SK-N-SH (cell line): Measurements from ENCODE around the gene GOLGA8S. TPM values are rescaled to one million over a fixed set of nuclear protein-coding genes. Genes with fewer than 3 reads are reported as not detected.

Experiments
- CTCF ChIA-PET: fragments of 300-600, 350-600 bp; formaldehyde crosslinking; extraction: SDS; loops from one replicate; lab custom pipeline; 2021; lab: Yijun Ruan, JAX
- POLR2A ChIA-PET: fragments of 350-600 bp; sonication (Branson Sonifier 250); formaldehyde crosslinking; extraction: SDS; loops from one replicate; lab custom pipeline; 2020; ENCODE audit warnings: antibody characterized with exemption, inconsistent platforms; lab: Yijun Ruan, JAX
- DNase-seq: peaks from one replicate; pipeline ENCODE4 v3.0.0; 2012
- H2AFZ ChIP-seq: fragments of 200-600 bp; sonication (generic); 2 replicates; pipeline ENCODE4 v1.8.1; 2016; ENCODE audit warnings: antibody characterized with exemption, mild to moderate bottlenecking, low read depth
- H3F3A ChIP-seq: fragments of 200-600 bp; sonication (generic); replicated peaks from 2 replicates; pipeline ENCODE3; 2016; ENCODE audit warnings: antibody characterized with exemption, mild to moderate bottlenecking; ENCODE audit not compliant: insufficient read depth
- H3K27ac ChIP-seq, 2 experiments: fragments of 200-500 bp in 1 of 2; fragments of 200-600 bp in 1 of 2; sonication (Bioruptor generic) in 1 of 2; sonication (generic), shearing (Covaris generic) in 1 of 2; 2 replicates each; pipeline versions ENCODE4 v1.5.1 to v1.6.1; 2014 to 2016; ENCODE audit warnings: low read depth in 2 of 2, inconsistent platforms in 1 of 2, low read length in 1 of 2, mild to moderate bottlenecking in 1 of 2, mixed read lengths in 1 of 2
- H3K27me3 ChIP-seq: fragments of 200-600 bp; sonication (generic), shearing (Covaris generic); 2 replicates; pipeline ENCODE4 v1.6.1; 2016; ENCODE audit warnings: mixed run types; ENCODE audit not compliant: insufficient read depth
- H3K36me3 ChIP-seq, 2 experiments: fragments of 200-500 bp in 1 of 2; fragments of 200-600 bp in 1 of 2; sonication (Bioruptor generic) in 1 of 2; sonication (generic) in 1 of 2; replicated peaks in 1 of 2; 2 replicates each; pipeline versions ENCODE3 to v1.5.1; 2014 to 2016; ENCODE audit warnings: low read length in 1 of 2, mild to moderate bottlenecking in 1 of 2; ENCODE audit not compliant: insufficient read depth in 2 of 2, control insufficient read depth in 1 of 2
- H3K4me1 ChIP-seq, 2 experiments: fragments of 200-500 bp in 1 of 2; fragments of 200-600 bp in 1 of 2; sonication (Bioruptor generic) in 1 of 2; sonication (generic), shearing (Covaris generic) in 1 of 2; 2 replicates each; pipeline versions ENCODE4 v1.5.1 to v1.6.1; 2014 to 2016; ENCODE audit warnings: low read depth in 1 of 2, low read length in 1 of 2, mixed run types in 1 of 2; ENCODE audit not compliant: insufficient read depth in 2 of 2, control insufficient read depth in 1 of 2
- H3K4me2 ChIP-seq: fragments of 200-600 bp; sonication (generic), shearing (Covaris generic); 2 replicates; pipeline ENCODE4 v1.6.1; 2017; ENCODE audit warnings: mixed run types
- H3K4me3 ChIP-seq, 2 experiments: fragments of 200-500 bp in 1 of 2; fragments of 200-600 bp in 1 of 2; sonication (Bioruptor generic) in 1 of 2; sonication (generic), shearing (Covaris generic) in 1 of 2; 2 replicates each; pipeline versions ENCODE4 v1.5.1 to v1.8.1; 2014 to 2016; ENCODE audit warnings: low read depth in 2 of 2, inconsistent platforms in 1 of 2, low read length in 1 of 2, mild to moderate bottlenecking in 1 of 2, mixed read lengths in 1 of 2, moderate library complexity in 1 of 2
- H3K79me2 ChIP-seq: fragments of 200-600 bp; sonication (generic); 2 replicates; pipeline ENCODE4 v1.8.1; 2017; ENCODE audit warnings: mild to moderate bottlenecking; ENCODE audit not compliant: insufficient read depth
- H3K9ac ChIP-seq: fragments of 200-600 bp; sonication (generic); 2 replicates; pipeline ENCODE4 v1.6.1; 2017; ENCODE audit warnings: mixed run types
- H3K9me2 ChIP-seq: fragments of 200-600 bp; sonication (generic); 2 replicates; pipeline ENCODE4 v1.6.1; 2017; ENCODE audit warnings: mixed run types
- H3K9me3 ChIP-seq: fragments of 200-600 bp; sonication (generic); 2 replicates; pipeline ENCODE4 v1.6.1; 2017; ENCODE audit warnings: mixed run types, mild to moderate bottlenecking, moderate library complexity
- H4K20me1 ChIP-seq: fragments of 200-600 bp; sonication (generic); 2 replicates; pipeline ENCODE4 v1.6.1; 2017; ENCODE audit warnings: mild to moderate bottlenecking, mixed run types; ENCODE audit not compliant: insufficient read depth
- CHD2 ChIP-seq: fragments of 150-350 bp; IDR thresholded peaks from 2 replicates; pipeline ENCODE4 v1.6.1; 2018; ENCODE audit warnings: low read length; ENCODE audit not compliant: partially characterized antibody
- FOSL2 ChIP-seq: IDR thresholded peaks from 2 replicates; pipeline ENCODE4 v1.4.0; 2012; ENCODE audit warnings: low read depth, mild to moderate bottlenecking, moderate library complexity, borderline replicate concordance
- FOXM1 ChIP-seq: IDR thresholded peaks from 2 replicates; pipeline ENCODE4 v1.4.0; 2012; ENCODE audit warnings: low read depth, mild to moderate bottlenecking
- GABPA ChIP-seq: IDR thresholded peaks from 2 replicates; pipeline ENCODE4 v1.4.0; 2012; ENCODE audit warnings: low read depth, mild to moderate bottlenecking
- GATA2 ChIP-seq: sonication (generic); formaldehyde crosslinking; IDR thresholded peaks from 2 replicates; pipeline ENCODE4 v1.5.0; 2020; ENCODE audit warnings: mild to moderate bottlenecking, missing genetic modification reagents
- MAX ChIP-seq: IDR thresholded peaks from 2 replicates; pipeline ENCODE4 v1.4.0; 2012; ENCODE audit warnings: low read depth
- MEF2A ChIP-seq: IDR thresholded peaks from 2 replicates; pipeline ENCODE4 v1.4.0; 2012; ENCODE audit warnings: low read depth, borderline replicate concordance
- NRF1 ChIP-seq: IDR thresholded peaks from 2 replicates; pipeline ENCODE4 v1.6.1; 2012; ENCODE audit warnings: low read depth, mild to moderate bottlenecking, low read length
- RAD21 ChIP-seq: IDR thresholded peaks from 2 replicates; pipeline ENCODE4 v1.6.1; 2012; ENCODE audit warnings: mild to moderate bottlenecking, low read length
- RCOR1 ChIP-seq: fragments of 150-350 bp; IDR thresholded peaks from 2 replicates; pipeline ENCODE4 v1.6.1; 2017; ENCODE audit warnings: antibody characterized with exemption, low read length
- RFX5 ChIP-seq: IDR thresholded peaks from 2 replicates; pipeline ENCODE4 v1.6.1; 2012; ENCODE audit warnings: mild to moderate bottlenecking, improper control_type of control experiment, low read length
- SMC3 ChIP-seq: IDR thresholded peaks from 2 replicates; pipeline ENCODE4 v1.6.1; 2012; ENCODE audit warnings: low read depth, low read length, improper control_type of control experiment
- TCF12 ChIP-seq: IDR thresholded peaks from 2 replicates; pipeline ENCODE4 v1.4.0; 2012
- WGBS: methylation state at CpG from one replicate; pipeline ENCODE4 v1.1.6; 2017; ENCODE audit warnings: low lambda C conversion rate; 5-methylcytosine and 5-hydroxymethylcytosine counted together
- polyA plus RNA-seq, 3 experiments: library from polyadenylated mRNA; depleted of rRNA; stranded (reverse); fragments of >200 nt; gene quantifications; 2 replicates each; pipeline ENCODE4 v1.2.3, GENCODE V29; 2012
- TF ChIP-seq, protein P1 (sequence below): fragments of 200-600 bp; sonication (generic); IDR thresholded peaks from 2 replicates; pipeline ENCODE4 v1.6.1; 2017; ENCODE audit warnings: antibody characterized with exemption, mild to moderate bottlenecking, moderate library complexity
- TF ChIP-seq, protein P2 (sequence below): IDR thresholded peaks from 2 replicates; pipeline ENCODE4 v1.6.1; 2012; ENCODE audit warnings: mild to moderate bottlenecking, low read depth, low read length, moderate library complexity

GOLGA8S gene
- polyA plus RNA-seq, 1 of the 3 experiments (the other 2 are of a cell fraction), result 0.02 TPM

DNA sequence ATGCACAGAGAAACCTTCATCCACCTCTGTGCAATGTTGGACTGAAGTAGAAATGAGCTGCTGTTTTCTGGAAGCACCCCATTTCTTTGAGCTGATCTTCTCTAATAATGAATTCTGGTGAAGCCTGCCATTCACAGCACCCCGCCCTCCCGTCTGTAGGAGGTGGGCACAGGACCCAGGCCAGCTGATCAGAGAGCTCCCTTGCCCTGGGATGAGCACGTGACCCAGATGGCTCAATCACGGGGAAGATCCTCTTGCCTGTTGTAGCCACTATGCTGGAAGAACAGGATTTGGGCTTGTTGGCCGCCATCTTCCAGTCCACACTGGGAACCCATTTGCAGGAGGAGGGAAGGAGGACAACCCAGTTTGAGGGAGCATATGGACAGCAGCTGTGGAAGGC lies 48.0 kb downstream of the GOLGA8S start:
- no peak for DNase-seq

GRCh38 chr15:23403550-23403949 lies 49.0 kb downstream of the GOLGA8S start:
- Histone ChIP-seq H3F3A (no peaks in the 10 kb centered on the region), H3K27me3 (peaks cover 51% of the 10 kb centered on the region; the same call in 1 of the 2 replicates), H3K4me1 (no peaks in the 10 kb centered on the region), H3K4me2 (no peak overlapping the region), H3K9me2 (no peaks in the 10 kb centered on the region), H3K36me3 (no peaks in the 10 kb centered on the region), H3K9ac (no peak overlapping the region), H3K27ac (no peak overlapping the region), H3K79me2 (no peaks in the 10 kb centered on the region), H2AFZ (no peak overlapping the region), H3K9me3 (no peaks in the 10 kb centered on the region), H3K4me3 (no peak overlapping the region), H4K20me1 (no peaks in the 10 kb centered on the region)
- POLR2A ChIA-PET, result no interaction called here
- 6% methylated on average over 4 of the region's 4 CpGs for WGBS
- CTCF ChIA-PET, result no interaction called here
- no peak for TF ChIP-seq CHD2
- no peak for TF ChIP-seq RAD21
- TF ChIP-seq NRF1, result no peak
- TF ChIP-seq GATA2 (CRISPR knock-in tag), result no peak
- TF ChIP-seq, protein P1, sequence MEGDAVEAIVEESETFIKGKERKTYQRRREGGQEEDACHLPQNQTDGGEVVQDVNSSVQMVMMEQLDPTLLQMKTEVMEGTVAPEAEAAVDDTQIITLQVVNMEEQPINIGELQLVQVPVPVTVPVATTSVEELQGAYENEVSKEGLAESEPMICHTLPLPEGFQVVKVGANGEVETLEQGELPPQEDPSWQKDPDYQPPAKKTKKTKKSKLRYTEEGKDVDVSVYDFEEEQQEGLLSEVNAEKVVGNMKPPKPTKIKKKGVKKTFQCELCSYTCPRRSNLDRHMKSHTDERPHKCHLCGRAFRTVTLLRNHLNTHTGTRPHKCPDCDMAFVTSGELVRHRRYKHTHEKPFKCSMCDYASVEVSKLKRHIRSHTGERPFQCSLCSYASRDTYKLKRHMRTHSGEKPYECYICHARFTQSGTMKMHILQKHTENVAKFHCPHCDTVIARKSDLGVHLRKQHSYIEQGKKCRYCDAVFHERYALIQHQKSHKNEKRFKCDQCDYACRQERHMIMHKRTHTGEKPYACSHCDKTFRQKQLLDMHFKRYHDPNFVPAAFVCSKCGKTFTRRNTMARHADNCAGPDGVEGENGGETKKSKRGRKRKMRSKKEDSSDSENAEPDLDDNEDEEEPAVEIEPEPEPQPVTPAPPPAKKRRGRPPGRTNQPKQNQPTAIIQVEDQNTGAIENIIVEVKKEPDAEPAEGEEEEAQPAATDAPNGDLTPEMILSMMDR, result no peak
- TF ChIP-seq TCF12, result no peak
- no peak for DNase-seq

More for the DNA sequence above, 48.0 kb downstream of the GOLGA8S start:
- Histone ChIP-seq H3K79me2 (no peaks in the 10 kb centered on the region), H3K9me3 (no peaks in the 10 kb centered on the region), H3K4me1 (no peaks in the 10 kb centered on the region), H3K27me3 (peaks cover 57% of the 10 kb centered on the region; the same call in 1 of the 2 replicates), H3K36me3 (no peaks in the 10 kb centered on the region), H4K20me1 (no peaks in the 10 kb centered on the region), H3K9ac (no peak overlapping the region), H3K27ac (no peak overlapping the region), H3K4me3 (no peak overlapping the region), H3K4me2 (no peak overlapping the region), H3K9me2 (no peaks in the 10 kb centered on the region), H3F3A (no peaks in the 10 kb centered on the region), H2AFZ (no peak overlapping the region)
- POLR2A ChIA-PET, result no interaction called here
- WGBS, result 3% methylated on average over 5 of the region's 5 CpGs
- TF ChIP-seq GABPA, result no peak
- TF ChIP-seq, all 33 proteins: peak for 0
- CTCF ChIA-PET, result no interaction called here

DNA sequence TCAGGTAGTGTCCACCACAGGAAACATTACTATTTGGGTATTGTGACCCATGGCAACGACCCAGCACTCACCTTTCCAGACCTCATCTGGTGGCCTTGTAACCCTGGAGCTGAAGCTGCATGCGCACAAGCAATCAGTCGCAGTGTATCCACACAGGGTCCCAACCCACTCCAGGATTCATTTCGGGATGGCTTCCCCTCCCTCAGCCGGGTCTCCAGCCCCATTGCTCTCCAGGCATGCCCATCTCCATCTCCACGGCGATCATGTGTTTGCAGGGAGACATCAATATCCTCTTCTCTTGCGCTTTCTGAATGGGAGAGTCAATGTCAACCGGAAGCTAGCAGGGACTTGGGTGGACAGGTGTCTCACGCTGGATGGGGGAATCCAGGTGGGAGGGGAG lies 57.3 kb downstream of the GOLGA8S start:
- Histone ChIP-seq H2AFZ (no peak overlapping the region), H3K27ac (no peak overlapping the region), H3K9ac (no peak overlapping the region), H3K9me2 (no peaks in the 10 kb centered on the region), H4K20me1 (no peaks in the 10 kb centered on the region), H3K79me2 (no peaks in the 10 kb centered on the region), H3K9me3 (no peaks in the 10 kb centered on the region), H3K4me3 (no peak overlapping the region), H3K4me2 (no peak overlapping the region), H3K36me3 (no peaks in the 10 kb centered on the region), H3K4me1 (no peaks in the 10 kb centered on the region), H3K27me3 (peaks cover 34% of the 10 kb centered on the region; the same call in 1 of the 2 replicates), H3F3A (no peaks in the 10 kb centered on the region)
- CTCF ChIA-PET, result no interaction called here
- no peak for DNase-seq
- POLR2A ChIA-PET, result no interaction called here
- TF ChIP-seq FOXM1, result no peak
- TF ChIP-seq, protein P2, sequence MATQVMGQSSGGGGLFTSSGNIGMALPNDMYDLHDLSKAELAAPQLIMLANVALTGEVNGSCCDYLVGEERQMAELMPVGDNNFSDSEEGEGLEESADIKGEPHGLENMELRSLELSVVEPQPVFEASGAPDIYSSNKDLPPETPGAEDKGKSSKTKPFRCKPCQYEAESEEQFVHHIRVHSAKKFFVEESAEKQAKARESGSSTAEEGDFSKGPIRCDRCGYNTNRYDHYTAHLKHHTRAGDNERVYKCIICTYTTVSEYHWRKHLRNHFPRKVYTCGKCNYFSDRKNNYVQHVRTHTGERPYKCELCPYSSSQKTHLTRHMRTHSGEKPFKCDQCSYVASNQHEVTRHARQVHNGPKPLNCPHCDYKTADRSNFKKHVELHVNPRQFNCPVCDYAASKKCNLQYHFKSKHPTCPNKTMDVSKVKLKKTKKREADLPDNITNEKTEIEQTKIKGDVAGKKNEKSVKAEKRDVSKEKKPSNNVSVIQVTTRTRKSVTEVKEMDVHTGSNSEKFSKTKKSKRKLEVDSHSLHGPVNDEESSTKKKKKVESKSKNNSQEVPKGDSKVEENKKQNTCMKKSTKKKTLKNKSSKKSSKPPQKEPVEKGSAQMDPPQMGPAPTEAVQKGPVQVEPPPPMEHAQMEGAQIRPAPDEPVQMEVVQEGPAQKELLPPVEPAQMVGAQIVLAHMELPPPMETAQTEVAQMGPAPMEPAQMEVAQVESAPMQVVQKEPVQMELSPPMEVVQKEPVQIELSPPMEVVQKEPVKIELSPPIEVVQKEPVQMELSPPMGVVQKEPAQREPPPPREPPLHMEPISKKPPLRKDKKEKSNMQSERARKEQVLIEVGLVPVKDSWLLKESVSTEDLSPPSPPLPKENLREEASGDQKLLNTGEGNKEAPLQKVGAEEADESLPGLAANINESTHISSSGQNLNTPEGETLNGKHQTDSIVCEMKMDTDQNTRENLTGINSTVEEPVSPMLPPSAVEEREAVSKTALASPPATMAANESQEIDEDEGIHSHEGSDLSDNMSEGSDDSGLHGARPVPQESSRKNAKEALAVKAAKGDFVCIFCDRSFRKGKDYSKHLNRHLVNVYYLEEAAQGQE, result no peak
- TF ChIP-seq SMC3, result no peak
- no peak for TF ChIP-seq TCF12
- no peak for TF ChIP-seq RFX5
- no peak for TF ChIP-seq GATA2 (CRISPR knock-in tag)
- TF ChIP-seq MEF2A, result no peak
- TF ChIP-seq, protein P1, result no peak
- no peak for TF ChIP-seq MAX
- TF ChIP-seq GABPA, result no peak
- TF ChIP-seq RCOR1, result no peak
- TF ChIP-seq FOSL2, result no peak
- whole genome bisulfite sequencing, result 28% methylated on average over 9 of the region's 10 CpGs
